GM08714 (cell line): ENCODE results near the gene EHBP1L1.

Source experiments
- H3K4me3 ChIP-seq: fragments of 200-500 bp; sonication (Bioruptor generic); 2 replicates; pipeline ENCODE4 v1.5.1; 2014; ENCODE audit warnings: mild to moderate bottlenecking, low read length, inconsistent platforms
- ZNF274 ChIP-seq: IDR thresholded peaks from 2 replicates; pipeline ENCODE4 v1.6.1; 2012; ENCODE audit warnings: mild to moderate bottlenecking, low read depth, low read length

EHBP1L1 gene

DNA sequence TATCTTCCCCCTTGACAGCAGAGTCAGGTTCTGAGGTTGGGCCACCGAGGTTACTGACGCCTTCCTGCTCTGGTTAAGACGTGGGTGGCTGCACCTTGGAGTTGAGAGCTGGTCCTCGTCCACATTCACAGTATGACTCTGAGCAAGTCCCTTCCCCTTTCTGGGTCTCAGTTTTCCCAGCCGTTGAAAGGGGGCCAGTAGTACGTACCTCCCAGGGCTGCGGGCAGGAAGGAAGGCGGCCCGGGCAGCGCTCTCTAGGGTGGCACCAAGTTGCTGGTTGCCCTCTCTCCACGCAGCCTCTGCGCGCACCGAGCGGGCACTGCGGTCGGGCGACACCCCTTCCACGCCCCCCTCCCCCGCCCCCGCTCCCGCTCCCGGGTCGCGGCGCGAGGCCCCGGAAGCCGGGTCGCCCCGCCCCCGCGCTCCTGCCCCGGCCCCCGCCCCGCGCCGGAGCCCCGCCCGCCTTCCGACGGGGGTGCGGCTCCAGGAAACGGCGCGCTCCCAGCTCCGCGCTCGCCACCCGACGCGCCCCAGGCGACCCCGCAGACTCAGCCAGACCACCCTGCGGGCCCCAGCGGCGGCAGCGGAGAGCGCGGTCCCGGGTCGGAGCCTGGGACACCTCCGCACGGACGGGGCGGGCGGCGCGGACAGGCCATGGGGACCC lies at the start of gene EHBP1L1:
Gene EHBP1L1, plus strand, starts transcription at position 486 of the 664 bp plus-strand sequence. CDS start 250 bp downstream, outside the sequence.
- H3K4me3 ChIP-seq, result peak within 1 kb of the TSS; percentile 73
- TF ChIP-seq ZNF274, result no peak

DNA sequence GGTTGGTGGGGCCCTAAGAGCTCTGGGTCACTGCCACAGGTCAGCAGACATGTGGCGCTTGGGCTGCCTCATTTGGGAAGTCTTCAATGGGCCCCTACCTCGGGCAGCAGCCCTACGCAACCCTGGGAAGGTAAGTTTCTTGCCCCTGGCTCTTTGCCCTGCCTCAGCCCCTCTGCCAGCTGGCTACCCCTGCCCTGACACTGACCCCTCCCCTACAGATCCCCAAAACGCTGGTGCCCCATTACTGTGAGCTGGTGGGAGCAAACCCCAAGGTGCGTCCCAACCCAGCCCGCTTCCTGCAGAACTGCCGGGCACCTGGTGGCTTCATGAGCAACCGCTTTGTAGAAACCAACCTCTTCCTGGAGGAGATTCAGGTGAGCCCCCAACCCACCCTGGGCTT lies 49.1 kb upstream of the EHBP1L1 start:
- H3K4me3 ChIP-seq, result no peak overlapping the region

DNA sequence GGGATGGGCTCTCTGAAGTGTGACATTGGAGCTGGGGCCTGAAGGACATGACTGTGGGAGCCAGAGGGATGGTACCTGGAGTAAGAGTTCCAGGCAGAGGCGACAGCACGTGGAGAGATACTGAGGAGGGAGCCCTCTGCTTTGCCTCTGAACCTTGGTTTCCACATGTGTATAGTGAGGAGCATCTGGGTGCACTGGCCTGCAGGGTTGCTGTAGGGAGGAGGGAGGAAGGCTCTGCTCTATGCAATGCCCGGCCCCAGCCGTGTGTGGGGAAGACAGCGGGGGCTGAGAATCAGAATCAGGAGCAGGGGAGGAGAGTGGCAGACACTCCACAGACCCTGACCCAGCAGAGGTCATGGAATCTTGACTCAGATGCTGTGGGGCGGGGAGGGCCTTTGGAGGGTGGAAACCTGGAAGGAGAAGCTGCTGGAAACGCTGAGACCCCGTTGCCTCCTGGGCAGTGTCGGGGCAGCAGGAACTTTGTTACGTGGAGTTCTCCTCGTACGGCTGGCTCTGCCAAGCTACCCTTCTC lies 47.0 kb upstream of the EHBP1L1 start:
- H3K4me3 ChIP-seq, result no peak overlapping the region
- TF ChIP-seq ZNF274, result no peak

More for the DNA sequence above, 49.1 kb upstream of the EHBP1L1 start:
- no peak for TF ChIP-seq ZNF274

GRCh38 chr11:65529475-65530156 lies 46.2 kb upstream of the EHBP1L1 start:
- no peak for TF ChIP-seq ZNF274
- H3K4me3 ChIP-seq, result no peak overlapping the region

DNA sequence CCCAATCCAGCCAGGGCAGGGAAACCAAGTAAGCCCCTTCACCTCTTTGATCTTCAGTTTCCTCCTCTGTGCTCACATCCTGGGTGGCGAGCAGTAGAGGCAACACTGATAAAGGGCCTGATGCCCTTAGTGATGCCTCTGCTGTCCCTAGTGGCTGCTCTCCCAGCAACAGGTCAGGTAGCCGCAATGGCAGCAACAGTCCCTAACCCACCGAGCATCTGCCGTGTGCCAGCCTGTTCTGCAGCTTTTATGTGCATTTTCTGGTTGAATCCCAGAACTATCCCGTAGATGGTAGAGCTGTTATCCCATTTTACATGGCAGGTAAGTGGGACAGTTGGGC lies 45.7 kb upstream of the EHBP1L1 start:
- no peak for TF ChIP-seq ZNF274
- no peak overlapping the region for H3K4me3 ChIP-seq

DNA sequence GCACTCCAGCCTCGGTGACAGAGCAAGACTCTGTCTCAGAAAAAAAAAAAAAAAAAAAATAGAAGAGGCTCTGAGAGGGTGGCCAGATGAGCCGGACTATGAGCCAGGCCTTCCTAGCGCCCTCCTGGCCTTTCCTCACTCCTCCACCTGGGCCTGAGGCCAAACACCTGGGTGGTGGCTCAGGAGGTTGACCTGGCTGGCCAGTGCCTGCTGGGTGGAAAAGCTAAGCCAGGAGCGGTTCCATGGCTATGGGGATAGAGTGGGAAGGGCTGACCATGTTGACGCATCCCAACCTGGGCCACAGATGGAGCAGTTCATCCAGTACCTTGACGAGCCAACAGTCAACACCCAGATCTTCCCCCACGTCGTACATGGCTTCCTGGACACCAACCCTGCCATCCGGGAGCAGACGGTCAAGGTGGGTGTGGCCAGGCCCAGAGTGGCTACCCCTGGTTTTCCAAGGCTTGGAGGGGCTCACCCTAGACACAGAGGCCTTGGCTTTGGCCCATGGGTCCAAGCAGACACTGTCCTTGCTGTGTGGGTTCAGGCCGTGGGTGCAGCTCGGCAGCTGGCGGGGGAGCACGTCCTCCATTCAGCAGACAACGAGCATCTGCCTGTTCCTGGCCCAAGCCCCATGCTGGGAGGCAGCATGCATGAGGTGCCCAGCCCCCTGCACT lies 43.3 kb upstream of the EHBP1L1 start:
- TF ChIP-seq ZNF274, result no peak
- no peak overlapping the region for H3K4me3 ChIP-seq

GRCh38 chr11:65535102-65535501 lies 40.8 kb upstream of the EHBP1L1 start:
- TF ChIP-seq ZNF274, result no peak
- H3K4me3 ChIP-seq, result no peak overlapping the region

GRCh38 chr11:65536412-65537295 lies 39.2 kb upstream of the EHBP1L1 start:
- H3K4me3 ChIP-seq, result no peak overlapping the region
- no peak for TF ChIP-seq ZNF274

DNA sequence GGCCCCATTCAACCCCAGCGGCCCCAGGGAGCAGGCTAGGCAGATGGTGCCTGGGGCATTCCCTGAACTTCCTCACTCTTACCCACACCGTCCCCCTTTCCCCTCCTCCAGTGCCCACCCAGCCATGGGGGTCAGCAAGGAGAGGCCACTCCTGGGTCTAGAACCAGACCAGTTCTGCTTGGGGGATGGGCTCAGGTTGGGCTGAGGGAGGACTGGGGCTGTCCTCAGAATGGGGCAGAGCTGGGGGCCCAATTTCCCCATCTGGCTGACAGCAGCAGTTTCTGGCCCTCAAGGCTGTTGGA lies 38.6 kb upstream of the EHBP1L1 start:
- TF ChIP-seq ZNF274, result no peak
- no peak overlapping the region for H3K4me3 ChIP-seq

- H3K4me3 ChIP-seq, result no peak overlapping the region
- TF ChIP-seq ZNF274, result no peak
These were observed 38.1 kb upstream of the EHBP1L1 start for GRCh38 chr11:65537620-65538231.

DNA sequence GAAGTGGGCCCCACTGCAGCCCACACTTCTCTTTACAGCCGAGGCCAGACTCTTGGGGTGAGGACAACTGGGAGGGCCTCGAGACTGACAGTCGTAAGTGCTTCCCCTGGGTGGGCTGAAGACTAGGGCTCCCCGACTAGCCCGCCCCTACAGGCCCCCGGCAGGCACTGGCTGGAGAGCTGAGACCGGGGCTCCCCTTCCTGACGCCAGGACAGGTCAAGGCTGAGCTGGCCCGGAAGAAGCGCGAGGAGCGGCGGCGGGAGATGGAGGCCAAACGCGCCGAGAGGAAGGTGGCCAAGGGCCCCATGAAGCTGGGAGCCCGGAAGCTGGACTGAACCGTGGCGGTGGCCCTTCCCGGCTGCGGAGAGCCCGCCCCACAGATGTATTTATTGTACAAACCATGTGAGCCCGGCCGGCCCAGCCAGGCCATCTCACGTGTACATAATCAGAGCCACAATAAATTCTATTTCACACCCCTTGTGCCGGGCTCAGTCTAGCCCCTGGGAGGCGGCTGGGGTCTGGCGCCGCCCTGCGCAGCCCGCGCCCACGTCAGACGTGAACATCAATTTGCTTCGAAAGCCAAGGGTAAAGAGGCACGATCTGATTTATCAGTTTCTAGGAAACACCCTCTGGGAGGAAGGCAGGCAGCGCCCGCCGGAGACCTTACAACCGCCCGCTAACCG lies 37.5 kb upstream of the EHBP1L1 start:
- no peak overlapping the region for H3K4me3 ChIP-seq
- no peak for TF ChIP-seq ZNF274

DNA sequence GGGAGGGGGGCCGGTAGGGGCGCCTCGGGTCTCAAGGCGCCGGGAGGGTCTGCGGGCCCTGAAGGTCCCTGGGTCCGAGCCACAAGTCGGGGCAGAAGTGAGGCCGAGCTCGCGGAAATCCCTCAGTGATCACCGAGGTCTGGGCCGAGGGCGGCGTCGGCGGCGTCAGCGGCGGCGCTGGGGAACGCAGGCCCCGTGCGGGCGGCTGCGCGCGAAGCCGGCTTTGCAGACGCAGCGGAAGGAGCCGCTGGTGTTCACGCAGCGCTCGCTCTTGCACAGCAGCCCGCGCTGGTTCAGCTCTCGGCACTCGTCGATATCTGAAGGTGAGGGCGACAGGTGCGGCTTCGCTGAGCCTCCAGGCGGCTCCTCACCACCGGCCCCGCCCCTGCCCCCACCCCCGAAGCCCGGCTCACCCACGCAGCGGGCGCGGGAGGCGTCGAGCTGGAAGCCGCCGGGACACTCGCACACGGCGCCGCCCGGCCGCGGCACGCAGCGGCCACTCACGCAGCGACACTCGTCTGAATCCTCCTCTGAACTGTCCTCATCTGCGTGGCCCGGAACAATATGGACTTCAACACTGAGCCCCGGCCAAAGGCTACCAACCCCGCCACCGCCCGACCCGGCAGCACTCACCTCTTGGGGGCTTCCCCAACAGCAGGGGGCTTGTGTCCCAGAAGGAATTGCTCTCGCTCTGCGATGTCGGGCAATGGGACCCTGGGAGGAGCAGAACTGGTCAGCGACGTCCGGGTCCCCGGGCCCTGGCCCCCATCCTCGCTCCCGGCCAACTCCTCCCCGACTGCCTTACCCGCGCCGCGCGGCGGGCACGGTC lies 36.7 kb upstream of the EHBP1L1 start:
- H3K4me3 ChIP-seq, result peak overlapping the region; percentile 63; the same call in 1 of the 2 replicates
- TF ChIP-seq ZNF274, result no peak
